K562 (cell line): ENCODE measurements around the gene TNFRSF11A. TPM values are rescaled to one million over a fixed set of nuclear protein-coding genes. Genes with fewer than 3 reads are reported as not detected.
A peak's percentile ranks its signal among the peaks of the same experiment; 100 is the strongest.

Experiments
- ARHGAP35 ChIP-seq: fragments of 450-650 bp; IDR thresholded peaks from 2 replicates; pipeline ENCODE4 v1.6.1; 2018; ENCODE audit not compliant: partially characterized antibody
- ARID3A ChIP-seq: IDR thresholded peaks from 2 replicates; pipeline ENCODE4 v1.6.1; 2012; ENCODE audit warnings: low read depth, low read length, improper control_type of control experiment, borderline replicate concordance
- BRD4 ChIP-seq: fragments of 200-600 bp; sonication (generic); IDR thresholded peaks from 2 replicates; pipeline ENCODE4 v1.6.1; 2017; ENCODE audit warnings: inconsistent platforms
- CBX3 ChIP-seq, 2 experiments: IDR thresholded peaks; 1 replicate in 1 of 2; 2 replicates in 1 of 2; pipeline ENCODE4 v1.6.1; 2012; ENCODE audit warnings: inconsistent platforms in 2 of 2, low read length in 2 of 2, borderline replicate concordance in 1 of 2, control low read depth in 1 of 2
- CXXC5 ChIP-seq: fragments of 250-450 bp; sonication (Bioruptor Pico); IDR thresholded peaks from 2 replicates; pipeline ENCODE4 v1.8.0; 2022; ENCODE audit warnings: inconsistent platforms, mild to moderate bottlenecking, moderate library complexity
- DPF2 ChIP-seq: fragments of 450-650 bp; IDR thresholded peaks from 2 replicates; pipeline ENCODE4 v1.6.1; 2016
- FOS ChIP-seq: IDR thresholded peaks from 3 replicates; pipeline ENCODE4 v1.6.1; 2011; ENCODE audit not compliant: insufficient read length; ENCODE audit errors: extremely low read depth
- GABPA ChIP-seq: fragments of 200-800 bp; sonication (Bioruptor generic); conservative IDR thresholded peaks from 2 replicates; pipeline ENCODE4 v1.6.1; 2016; ENCODE audit warnings: low read depth, missing genetic modification characterization, missing compliant biosample characterization
- HMBOX1 ChIP-seq: sonication (generic); IDR thresholded peaks from 2 replicates; pipeline ENCODE4 v1.6.1; 2016
- JUN ChIP-seq, 2 experiments: sonication (generic) in 1 of 2; formaldehyde crosslinking in 1 of 2; IDR thresholded peaks; 2 replicates each; pipeline versions ENCODE4 v1.6.1 to v1.8.0; 2012 to 2022; ENCODE audit warnings: borderline replicate concordance in 2 of 2, mild to moderate bottlenecking in 2 of 2, improper control_type of control experiment in 1 of 2, low read depth in 1 of 2, low read length in 1 of 2, missing genetic modification reagents in 1 of 2
- KAT2B ChIP-seq: IDR thresholded peaks from one replicate; pipeline ENCODE4 v1.6.1; 2012; ENCODE audit warnings: low read depth, mild to moderate bottlenecking, control low read depth, inconsistent platforms, low read length, moderate library complexity
- MTF1 ChIP-seq: fragments of 250-450 bp; sonication (Bioruptor Pico); IDR thresholded peaks from 2 replicates; pipeline ENCODE4 v1.9.0; 2021; ENCODE audit warnings: moderate library complexity, mild to moderate bottlenecking, inconsistent platforms, borderline replicate concordance
- NCOR1 ChIP-seq: fragments of 450-650 bp; IDR thresholded peaks from 2 replicates; pipeline ENCODE4 v1.6.1; 2016; ENCODE audit warnings: mild to moderate bottlenecking, moderate library complexity
- NFRKB ChIP-seq: fragments of 450-650 bp; IDR thresholded peaks from 2 replicates; pipeline ENCODE4 v1.6.1; 2016; ENCODE audit warnings: low read depth
- PHF21A ChIP-seq: fragments of 450-650 bp; IDR thresholded peaks from 2 replicates; pipeline ENCODE4 v1.6.1; 2017; ENCODE audit warnings: low read depth, borderline replicate concordance
- SMARCA4 ChIP-seq: fragments of 450-650 bp; IDR thresholded peaks from 2 replicates; pipeline ENCODE4 v1.6.1; 2016
- SMARCC2 ChIP-seq: fragments of 450-650 bp; IDR thresholded peaks from 2 replicates; pipeline ENCODE4 v1.6.1; 2017; ENCODE audit warnings: antibody characterized with exemption, moderate library complexity, mild to moderate bottlenecking, low read depth
- TAF9B ChIP-seq: fragments of 450-650 bp; IDR thresholded peaks from 2 replicates; pipeline ENCODE4 v1.6.1; 2018; ENCODE audit warnings: mild to moderate bottlenecking; ENCODE audit not compliant: partially characterized antibody
- TAL1 ChIP-seq: fragments of 450-650 bp; IDR thresholded peaks from 2 replicates; pipeline ENCODE4 v1.6.1; 2016; ENCODE audit warnings: mild to moderate bottlenecking
- THRB ChIP-seq: fragments of 450-650 bp; formaldehyde crosslinking; conservative IDR thresholded peaks from 2 replicates; pipeline ENCODE4 v1.4.0; 2022; ENCODE audit warnings: mild to moderate bottlenecking, missing genetic modification characterization
- U2AF1 ChIP-seq: fragments of 200-400 bp; formaldehyde crosslinking; optimal IDR thresholded peaks from 2 replicates; pipeline ENCODE3; 2017; ENCODE audit warnings: mild to moderate bottlenecking, low read depth, low read length, moderate library complexity
- ZBTB5 ChIP-seq: fragments of 450-650 bp; IDR thresholded peaks from 2 replicates; pipeline ENCODE4 v1.6.1; 2017; ENCODE audit warnings: antibody characterized with exemption
- ZNF507 ChIP-seq: conservative IDR thresholded peaks from 2 replicates; pipeline ENCODE4 v1.6.1; 2017; ENCODE audit warnings: missing genetic modification characterization, missing compliant biosample characterization
- ZNF785 ChIP-seq: fragments of 250-450 bp; sonication (Bioruptor Pico); IDR thresholded peaks from 2 replicates; pipeline ENCODE4 v1.4.0; 2020; ENCODE audit warnings: mild to moderate bottlenecking
- polyA plus RNA-seq, 8 experiments: library from polyadenylated mRNA; depleted of rRNA in 4 of 8; stranded (reverse) in 5 of 8; unstranded in 3 of 8; fragments of >200 nt; fragmentation: Nextera tagmentation in 2 of 8; fragmentation: Illumina TruSeq in 1 of 8; extraction: Ambion mirVana in 2 of 8; extraction: Trizol in 1 of 8; gene quantifications; 2 replicates each; pipeline versions ENCODE4 v1.2.1 to v1.2.3, GENCODE V29; 2011 to 2014; ENCODE audit warnings: inconsistent platforms in 1 of 8, missing spikeins in 1 of 8
- total RNA-seq, 7 experiments: library from RNA; depleted of rRNA in 6 of 7; stranded (reverse); fragments of >200 nt in 6 of 7; fragmentation: Illumina TruSeq in 2 of 7; extraction: Trizol in 2 of 7; gene quantifications; 2 replicates each; pipeline versions ENCODE4 v1.2.1 to v1.2.3, GENCODE V29; 2011 to 2021; ENCODE audit warnings: low replicate concordance in 1 of 7

Gene TNFRSF11A
- total and polyA plus RNA-seq, 9 of the 15 experiments (the other 6 are each of a cell fraction or from before 2014, with no cell fraction given) = 0.03 to 0.06 (median 0.04) TPM; not detected in 6

DNA sequence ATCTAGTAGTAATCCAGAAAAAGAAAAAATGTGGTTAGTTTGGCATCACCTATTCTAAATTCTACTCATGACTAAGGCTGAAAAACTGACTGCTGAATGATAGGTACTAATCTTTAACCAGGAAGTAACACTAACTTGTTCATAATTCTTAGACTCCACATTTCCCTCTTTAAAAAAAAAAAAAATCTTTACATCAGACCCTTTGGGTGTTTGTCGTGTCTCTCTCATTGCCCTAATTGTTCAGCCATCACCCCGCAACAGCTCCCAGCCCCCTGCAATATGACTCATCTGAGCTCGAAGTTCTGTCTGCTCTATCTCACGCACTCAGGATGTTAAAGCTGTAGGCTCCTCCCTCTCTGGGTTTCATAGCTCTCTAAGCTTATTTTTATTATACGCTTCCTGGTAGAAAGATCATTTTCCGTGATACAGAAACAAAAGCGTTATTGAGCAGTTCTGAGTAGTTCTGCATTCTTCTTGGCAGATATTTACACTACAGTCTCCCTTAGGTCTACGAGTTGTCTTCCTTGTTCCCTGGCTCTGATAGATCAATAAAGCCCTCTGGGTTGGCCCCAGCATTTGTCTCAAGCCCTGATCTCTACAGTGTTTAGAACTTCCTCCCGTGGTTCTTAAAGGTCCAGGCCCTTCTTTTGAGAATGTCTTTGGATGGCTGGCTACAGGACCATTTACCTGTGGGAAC is 95.6 kb downstream of the TNFRSF11A start (continued):
- TF ChIP-seq ARID3A (peak; percentile 46; the same call in 1 of the 2 replicates), U2AF1 (no peak), NCOR1 (peak; percentile 7; the same call in 1 of the 2 replicates), ZNF785 (no peak), TAF9B (no peak), CXXC5 (CRISPR knock-in tag) (peak; percentile 34; the same call in 1 of the 2 replicates), GABPA (0 out of 2 replicates have a peak, but pooled peaks have one; percentile 21), FOS (peak; percentile 27), HMBOX1 (peak; percentile 14; the same call in 1 of the 2 replicates), DPF2 (peak; percentile 82), PHF21A (no peak), ZNF507 (tag) (no peak), ARHGAP35 (no peak), ZBTB5 (no peak), MTF1 (CRISPR knock-in tag) (no peak), CBX3 (IDR thresholded peaks at IDR 0.05; ENCODE audit: borderline replicate concordance in 1 of 2, low read length in 2 of 2) (no peak; a peak in 1 of 3 replicates), TAL1 (peak; percentile 17; the same call in 1 of the 2 replicates), THRB (CRISPR knock-in tag) (no peak), SMARCA4 (peak; percentile 79), KAT2B (no peak), SMARCC2 (peak; percentile 23; the same call in 1 of the 2 replicates), BRD4 (no peak), NFRKB (no peak), JUN (IDR thresholded peaks at IDR 0.05; ENCODE audit: borderline replicate concordance, low read depth, low read length) (peak; percentile 82), JUN (CRISPR knock-in tag; IDR thresholded peaks at IDR 0.05; ENCODE audit: borderline replicate concordance) (no peak)
